PC-3 (cell line): Measurements from ENCODE around the gene RAPGEF4.

ENCODE experiments used
- EZH2 ChIP-seq: fragments of 300-600 bp; sonication (generic); IDR thresholded peaks from one replicate; pipeline ENCODE4 v1.6.1; 2017; ENCODE audit warnings: antibody characterized with exemption, mild to moderate bottlenecking, low read length; ENCODE audit not compliant: unreplicated experiment
- EZH2phosphoT487 ChIP-seq: fragments of 300-600 bp; sonication (generic); IDR thresholded peaks from 2 replicates; pipeline ENCODE4 v1.6.1; 2018; ENCODE audit warnings: mild to moderate bottlenecking, antibody characterized with exemption, low read length, borderline replicate concordance
- TF ChIP-seq, protein P1 (sequence below): fragments of 300-600 bp; sonication (generic); conservative IDR thresholded peaks from 2 replicates; pipeline ENCODE4 v1.5.1; 2017; ENCODE audit warnings: antibody characterized with exemption, low read depth, mild to moderate bottlenecking, low read length

DNA sequence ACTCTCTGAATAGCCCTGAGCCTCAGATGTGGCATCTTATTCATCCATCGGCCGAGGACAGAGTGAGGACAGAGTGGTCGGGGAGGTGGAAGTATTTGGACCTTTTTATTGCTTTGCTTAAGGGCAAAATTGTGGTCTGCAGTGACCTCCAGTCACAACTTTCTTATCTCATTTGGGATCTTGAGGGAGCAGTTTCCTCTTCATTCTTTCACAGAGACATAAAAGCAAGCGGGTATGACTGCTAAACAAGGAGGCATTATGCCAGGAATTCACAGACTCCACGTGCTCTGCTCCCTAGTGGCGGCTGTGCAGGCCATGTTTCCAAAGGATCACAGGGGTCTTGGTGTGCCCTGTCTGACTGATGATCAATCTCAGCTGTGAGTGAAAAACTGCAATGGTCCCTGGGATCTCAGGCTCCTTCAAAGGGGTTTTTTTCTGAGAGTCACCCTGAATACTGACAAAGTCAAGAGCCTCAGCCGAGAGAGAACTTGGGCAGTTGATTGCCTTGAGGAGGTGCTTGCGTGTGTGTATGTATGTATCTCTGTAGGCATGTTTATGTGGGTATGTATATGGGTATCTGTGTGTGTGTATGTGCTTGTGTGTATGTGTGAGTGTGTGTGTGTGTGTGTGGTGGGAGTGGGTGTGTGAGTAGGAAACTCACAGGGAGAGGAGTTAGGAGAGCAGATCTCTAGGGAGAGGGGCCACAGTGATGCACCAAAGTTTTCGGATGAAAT, 47.7 kb downstream of the RAPGEF4 start:
- TF ChIP-seq, protein P1, sequence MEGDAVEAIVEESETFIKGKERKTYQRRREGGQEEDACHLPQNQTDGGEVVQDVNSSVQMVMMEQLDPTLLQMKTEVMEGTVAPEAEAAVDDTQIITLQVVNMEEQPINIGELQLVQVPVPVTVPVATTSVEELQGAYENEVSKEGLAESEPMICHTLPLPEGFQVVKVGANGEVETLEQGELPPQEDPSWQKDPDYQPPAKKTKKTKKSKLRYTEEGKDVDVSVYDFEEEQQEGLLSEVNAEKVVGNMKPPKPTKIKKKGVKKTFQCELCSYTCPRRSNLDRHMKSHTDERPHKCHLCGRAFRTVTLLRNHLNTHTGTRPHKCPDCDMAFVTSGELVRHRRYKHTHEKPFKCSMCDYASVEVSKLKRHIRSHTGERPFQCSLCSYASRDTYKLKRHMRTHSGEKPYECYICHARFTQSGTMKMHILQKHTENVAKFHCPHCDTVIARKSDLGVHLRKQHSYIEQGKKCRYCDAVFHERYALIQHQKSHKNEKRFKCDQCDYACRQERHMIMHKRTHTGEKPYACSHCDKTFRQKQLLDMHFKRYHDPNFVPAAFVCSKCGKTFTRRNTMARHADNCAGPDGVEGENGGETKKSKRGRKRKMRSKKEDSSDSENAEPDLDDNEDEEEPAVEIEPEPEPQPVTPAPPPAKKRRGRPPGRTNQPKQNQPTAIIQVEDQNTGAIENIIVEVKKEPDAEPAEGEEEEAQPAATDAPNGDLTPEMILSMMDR, result peak; percentile 62
- no peak for TF ChIP-seq EZH2phosphoT487
- no peak for TF ChIP-seq EZH2
